ENCODE measurements around the gene SPACA6. TPM values are rescaled to one million over a fixed set of nuclear protein-coding genes. Genes with fewer than 3 reads are reported as not detected.

Gene SPACA6
- total RNA-seq, 2 donors from 2014 or later: 3.7 to 6.4 TPM

- no peak for DNase-seq (ENCODE audit: low spot score)
- no peaks in the 10 kb centered on the region for H3K9me3 ChIP-seq
- no peaks in the 10 kb centered on the region for H3K4me1 ChIP-seq
- TF ChIP-seq CTCF (IDR thresholded peaks at IDR 0.05): no peak
- H3K27me3 ChIP-seq: no peaks in the 10 kb centered on the region
- no peaks in the 10 kb centered on the region for H3K36me3 ChIP-seq
- H3K4me3 ChIP-seq: no peak overlapping the region
- peak overlapping the region in 1 of 2 donors; percentile 3 for H3K27ac ChIP-seq
These were observed 61.6 kb downstream of the SPACA6 start for GRCh38 chr19:51754770-51755169.

MicroRNAs encoded within 50 kb of the gene (microRNA counts, 767-probe panel; counts per million panel counts)
- 4,843 to 11,416 counts per million in 2 donors for microRNA hsa-let-7e-5p
- 0 to 1,589 counts per million in 2 donors for microRNA hsa-miR-125a-3p
- 4,665 to 10,969 counts per million in 2 donors for microRNA hsa-miR-125a-5p
- 4,262 to 9,752 counts per million in 2 donors for microRNA hsa-miR-99b-5p

Small RNA genes lying within 50 kb of the gene (microRNA-seq; reads per million reads assigned to microRNA genes)
- gene MIR125A (ENCODE audit: borderline number of aligned reads in 2 of 2, borderline replicate concordance in 1 of 2) (10,354 to 12,321 reads per million in 2 donors), gene MIR99B (ENCODE audit: borderline number of aligned reads in 2 of 2, borderline replicate concordance in 1 of 2) (4,488 to 6,008 reads per million in 2 donors), gene MIRLET7E (ENCODE audit: borderline number of aligned reads in 2 of 2, borderline replicate concordance in 1 of 2) (8,611 to 18,574 reads per million in 2 donors)

Other genes starting within 250 kb of the SPACA6 start
- under 1 TPM; 0.08 to 0.26 TPM for gene SIGLEC8, start 234.9 kb upstream of the SPACA6 start, total RNA-seq
- gene CEACAM18, start 214.8 kb upstream of the SPACA6 start, total RNA-seq: not detected
- gene SIGLEC12, start 191.5 kb upstream of the SPACA6 start, total RNA-seq: not detected
- under 1 TPM; 0.16 to 0.44 TPM for gene SIGLEC6, start 161.7 kb upstream of the SPACA6 start, total RNA-seq
- gene ZNF175, start 122.0 kb upstream of the SPACA6 start, total RNA-seq: 1 to 10 TPM; 3.0 to 4.6 TPM
- 1 to 10 TPM in 1 of 2 donors, not detected in 1; 1.7 TPM for gene SIGLEC5, start 62.9 kb upstream of the SPACA6 start, total RNA-seq
- gene SIGLEC14, start 46.5 kb upstream of the SPACA6 start, total RNA-seq: under 1 TPM; 0.26 to 0.31 TPM
- 10 to 100 TPM; 27.0 to 52.0 TPM for gene HAS1, start 30.7 kb downstream of the SPACA6 start, total RNA-seq
- gene FPR1, start 58.5 kb downstream of the SPACA6 start, total RNA-seq: 10 to 100 TPM in 1 of 2 donors, 1 to 10 TPM in 1; 4.4 to 22.7 TPM
- 1 to 10 TPM in 1 of 2 donors, under 1 TPM in 1; 0.30 to 3.9 TPM for gene FPR2, start 67.8 kb downstream of the SPACA6 start, total RNA-seq
- gene FPR3, start 101.8 kb downstream of the SPACA6 start, total RNA-seq: 10 to 100 TPM in 1 of 2 donors, 1 to 10 TPM in 1; 1.4 to 14.7 TPM
- 1 to 10 TPM; 6.4 to 9.5 TPM for gene ZNF577, start 194.6 kb downstream of the SPACA6 start, total RNA-seq
- 1 to 10 TPM; 7.2 to 7.4 TPM for gene ZNF649, start 211.7 kb downstream of the SPACA6 start, total RNA-seq
- gene ZNF613, start 234.1 kb downstream of the SPACA6 start, total RNA-seq: 1 to 10 TPM; 4.1 to 5.2 TPM